Muscle layer of colon (tissue), 2 donors: Measurements from ENCODE around the gene MKNK1.
A peak's percentile ranks its signal among the peaks of the same experiment; 100 is the strongest.

ENCODE experiments used
- H3K27ac ChIP-seq: one replicate; pipeline ENCODE4 v1.7.0; 2013; ENCODE audit warnings: low read depth, mild to moderate bottlenecking, low read length, moderate library complexity
- H3K27me3 ChIP-seq, 2 donors: one replicate each; pipeline ENCODE4 v1.7.0; 2013; ENCODE audit warnings: low read length in 2 of 2, mild to moderate bottlenecking in 2 of 2; ENCODE audit not compliant: insufficient read depth in 2 of 2, control insufficient read depth in 1 of 2
- H3K36me3 ChIP-seq: one replicate; pipeline ENCODE4 v1.7.0; 2013; ENCODE audit warnings: mild to moderate bottlenecking, low read length; ENCODE audit not compliant: insufficient read depth
- H3K4me1 ChIP-seq: one replicate; pipeline ENCODE4 v1.7.0; 2013; ENCODE audit warnings: mild to moderate bottlenecking, low read length; ENCODE audit not compliant: insufficient read depth
- H3K4me3 ChIP-seq, 2 donors: one replicate each; pipeline ENCODE4 v1.7.0; 2013; ENCODE audit warnings: low read length in 2 of 2, low read depth in 1 of 2, mild to moderate bottlenecking in 1 of 2, moderate library complexity in 1 of 2
- H3K9ac ChIP-seq: one replicate; pipeline ENCODE4 v1.7.0; 2013; ENCODE audit warnings: low read length
- H3K9me3 ChIP-seq: one replicate; pipeline ENCODE4 v1.7.0; 2013; ENCODE audit warnings: mild to moderate bottlenecking, low read length
- donor health status: abdominal sarcoma.
- donor health status: Adenocarcinoma of cecum.

The MKNK1 gene

DNA sequence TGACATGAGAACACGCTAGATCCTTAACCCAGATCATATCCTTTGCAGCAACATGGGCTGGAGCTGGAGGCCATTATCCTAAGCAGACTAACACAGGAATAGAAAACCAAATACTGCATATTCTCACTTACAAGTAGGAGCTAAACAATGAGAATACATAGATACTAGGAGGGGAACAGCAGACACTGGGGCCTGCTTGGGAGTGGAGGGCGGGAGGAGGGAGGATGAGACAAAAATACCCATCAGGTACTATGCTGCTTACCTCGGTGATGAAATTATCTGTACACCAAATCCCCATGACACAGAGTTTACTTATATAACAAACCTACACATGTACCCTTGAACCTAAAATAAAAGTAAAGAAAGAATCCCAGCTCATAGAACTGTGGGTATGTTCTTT lies 13.8 kb upstream of the MKNK1 start:
- no peaks in the 10 kb centered on the region for H3K36me3 ChIP-seq
- no peaks in the 10 kb centered on the region for H3K9me3 ChIP-seq
- no peaks in the 10 kb centered on the region for H3K27me3 ChIP-seq
- H3K27ac ChIP-seq: peak overlapping the region; percentile 1
- H3K4me3 ChIP-seq: no peak overlapping the region
- no peak overlapping the region for H3K9ac ChIP-seq
- H3K4me1 ChIP-seq: peaks cover 40% of the 10 kb centered on the region

DNA sequence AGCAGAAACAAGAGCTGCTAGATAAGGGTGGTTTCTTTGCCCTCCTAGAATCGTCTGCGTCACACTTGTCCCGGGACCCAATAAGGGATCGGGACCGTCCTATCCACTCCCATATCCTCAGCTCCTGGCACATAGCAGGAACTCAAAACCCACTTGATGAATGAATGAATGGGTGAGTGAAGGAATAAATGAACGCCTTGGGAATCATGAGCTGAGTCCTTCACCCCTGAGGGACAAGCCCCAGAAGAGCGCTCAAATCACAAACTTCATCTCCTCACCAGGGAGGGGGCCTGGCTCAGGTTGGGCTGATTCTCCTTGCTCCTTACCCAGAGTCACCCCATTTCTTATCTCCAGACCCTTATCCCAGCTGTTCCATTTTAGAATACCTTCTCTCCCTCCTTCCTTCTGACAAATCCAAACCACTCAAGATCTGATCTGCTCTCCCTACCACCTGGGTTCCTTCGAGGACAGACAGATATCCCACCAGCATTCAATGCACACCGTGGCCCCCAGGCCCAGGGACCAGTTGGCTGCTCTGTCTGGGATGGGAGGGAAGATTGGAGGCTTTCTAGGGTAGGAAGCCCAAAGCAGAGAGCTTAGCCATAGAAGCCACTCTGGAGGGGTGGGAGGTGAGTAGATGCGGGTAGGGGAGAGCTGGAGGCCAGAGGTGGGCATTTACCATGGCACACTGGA lies 13.2 kb upstream of the MKNK1 start:
- Histone ChIP-seq H3K9ac (peak overlapping the region; percentile 96), H3K9me3 (no peaks in the 10 kb centered on the region), H3K36me3 (no peaks in the 10 kb centered on the region), H3K4me3 (peak overlapping the region; percentile 86 to 93), H3K27ac (peak overlapping the region; percentile 95), H3K27me3 (no peaks in the 10 kb centered on the region), H3K4me1 (peaks cover 43% of the 10 kb centered on the region)

- Histone ChIP-seq H3K27me3 (no peaks in the 10 kb centered on the region), H3K27ac (peak within 1 kb of the TSS; percentile 95), H3K36me3 (no peaks in the 10 kb centered on the region), H3K4me3 (peak within 1 kb of the TSS; percentile 86 to 93), H3K9ac (peak within 1 kb of the TSS; percentile 96), H3K4me1 (peaks cover 51% of the 10 kb centered on the region), H3K9me3 (no peaks in the 10 kb centered on the region)
These were observed 12.4 kb upstream of the MKNK1 start, which contains the start of gene MOB3C for GRCh38 chr1:46616277-46617107. TSS of gene MOB3C (minus strand) at chr1:46616811. CDS start at chr1:46613321, 3,490 bp downstream.

- Histone ChIP-seq H3K27me3 (no peaks in the 10 kb centered on the region), H3K4me3 (peak overlapping the region; percentile 86 to 93), H3K9me3 (no peaks in the 10 kb centered on the region), H3K9ac (peak overlapping the region; percentile 96), H3K36me3 (peaks cover 6% of the 10 kb centered on the region), H3K27ac (peak overlapping the region; percentile 95), H3K4me1 (peaks cover 59% of the 10 kb centered on the region)
These were observed 11.7 kb upstream of the MKNK1 start for GRCh38 chr1:46615735-46616134.

DNA sequence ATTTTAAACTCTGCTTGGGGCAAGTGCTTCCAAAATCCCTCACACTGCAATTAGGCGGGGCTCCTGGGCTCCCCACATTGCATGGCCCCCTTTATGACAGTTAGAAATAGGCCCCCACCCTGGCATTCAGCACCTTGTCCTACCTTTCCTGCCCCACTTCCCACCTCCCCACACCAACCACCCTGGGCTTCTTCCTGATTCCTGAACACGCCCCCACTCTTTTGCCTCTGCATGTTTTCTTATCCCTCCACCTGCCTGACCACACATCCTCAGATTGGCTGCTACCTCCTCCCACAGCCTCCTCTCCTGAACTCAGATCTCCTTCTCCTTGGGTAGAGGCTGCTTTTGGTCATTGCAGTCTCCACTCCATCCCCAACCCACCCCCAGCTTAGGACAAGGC lies 11.0 kb upstream of the MKNK1 start:
- Histone ChIP-seq H3K27me3 (no peaks in the 10 kb centered on the region), H3K27ac (peak overlapping the region; percentile 95), H3K4me1 (peaks cover 59% of the 10 kb centered on the region), H3K4me3 (peak overlapping the region; percentile 86 to 93), H3K9me3 (no peaks in the 10 kb centered on the region), H3K36me3 (peaks cover 9% of the 10 kb centered on the region), H3K9ac (no peak overlapping the region)

DNA sequence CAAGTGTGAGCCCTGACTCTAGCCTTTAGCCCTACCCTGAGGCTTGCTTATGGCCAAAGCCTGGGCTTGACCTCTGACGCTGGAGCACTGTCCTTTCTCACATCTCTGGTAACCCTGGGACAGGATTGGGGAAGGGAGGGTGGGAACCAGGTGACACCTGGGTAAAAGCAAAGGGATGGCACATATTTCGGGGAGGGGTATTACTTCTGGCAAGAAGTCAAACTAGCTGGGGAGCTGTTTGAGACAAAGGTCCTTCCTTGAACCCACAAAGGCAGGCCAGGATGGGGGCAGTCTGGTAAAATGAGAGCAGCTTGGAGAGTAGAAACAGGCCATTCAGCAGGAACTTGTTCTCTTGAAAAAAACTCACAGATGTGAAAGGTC lies 10.5 kb upstream of the MKNK1 start:
- Histone ChIP-seq H3K27ac (peak overlapping the region; percentile 82), H3K4me1 (peaks cover 59% of the 10 kb centered on the region), H3K9ac (peak overlapping the region; percentile 41), H3K9me3 (no peaks in the 10 kb centered on the region), H3K27me3 (no peaks in the 10 kb centered on the region), H3K4me3 (peak overlapping the region in 1 of 2 donors; percentile 55), H3K36me3 (peaks cover 14% of the 10 kb centered on the region)

GRCh38 chr1:46613661-46614603 lies 9.9 kb upstream of the MKNK1 start:
- Histone ChIP-seq H3K4me3 (peak overlapping the region in 1 of 2 donors; percentile 55), H3K36me3 (peaks cover 19% of the 10 kb centered on the region), H3K27me3 (no peaks in the 10 kb centered on the region), H3K4me1 (peaks cover 59% of the 10 kb centered on the region), H3K9me3 (no peaks in the 10 kb centered on the region), H3K9ac (peak overlapping the region; percentile 41), H3K27ac (peak overlapping the region; percentile 82)

- H3K27ac ChIP-seq: peak overlapping the region; percentile 82
- peaks cover 59% of the 10 kb centered on the region for H3K4me1 ChIP-seq
- no peaks in the 10 kb centered on the region for H3K27me3 ChIP-seq
- no peaks in the 10 kb centered on the region for H3K9me3 ChIP-seq
- H3K9ac ChIP-seq: peak overlapping the region; percentile 41
- H3K4me3 ChIP-seq: peak overlapping the region in 1 of 2 donors; percentile 55
- H3K36me3 ChIP-seq: peaks cover 28% of the 10 kb centered on the region
These were observed 9.0 kb upstream of the MKNK1 start for GRCh38 chr1:46612937-46613660.

GRCh38 chr1:46611691-46612221 lies 7.7 kb upstream of the MKNK1 start:
- Histone ChIP-seq H3K4me1 (peaks cover 51% of the 10 kb centered on the region), H3K27ac (no peak overlapping the region), H3K9ac (no peak overlapping the region), H3K36me3 (peaks cover 32% of the 10 kb centered on the region), H3K4me3 (no peak overlapping the region), H3K27me3 (no peaks in the 10 kb centered on the region), H3K9me3 (no peaks in the 10 kb centered on the region)

DNA sequence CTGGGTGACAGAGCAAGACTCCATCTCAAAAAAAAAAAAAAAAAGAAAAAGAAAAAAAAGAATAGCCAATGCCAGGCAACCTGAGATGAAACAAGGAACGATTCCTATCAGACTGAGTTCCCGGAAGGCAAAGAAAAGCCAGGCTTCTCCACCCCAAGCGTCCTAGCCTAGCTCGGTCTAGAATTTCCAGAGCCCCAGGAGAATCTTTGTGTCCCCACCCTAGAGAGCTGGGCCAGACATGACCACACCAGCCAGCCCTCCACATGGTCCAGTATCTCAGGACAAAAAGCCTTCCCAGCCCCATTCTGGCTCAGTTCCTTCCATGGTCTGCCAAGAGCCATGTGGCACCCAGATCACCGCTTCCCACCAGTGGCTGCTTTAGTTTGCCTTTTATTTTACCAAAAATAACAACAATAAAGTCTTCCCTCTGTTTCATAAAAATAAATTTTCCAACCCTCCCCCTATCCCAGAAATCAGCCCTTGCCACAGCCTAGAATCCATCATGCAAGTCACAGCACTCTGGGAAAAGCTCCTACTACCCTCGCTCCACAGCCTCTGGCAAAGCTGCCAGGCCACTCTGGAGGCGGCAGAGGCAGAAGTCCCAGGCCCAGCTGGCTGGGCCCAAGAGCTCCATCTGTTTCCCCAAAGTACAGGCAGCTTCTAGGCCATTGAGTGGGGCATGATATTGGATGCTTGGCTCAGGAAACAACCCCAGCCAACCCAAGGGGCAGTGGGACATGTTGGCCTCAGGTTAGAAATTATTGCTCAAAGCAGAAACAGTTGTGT lies 3.5 kb upstream of the MKNK1 start:
- H3K9me3 ChIP-seq: no peaks in the 10 kb centered on the region
- H3K4me1 ChIP-seq: peaks cover 36% of the 10 kb centered on the region
- no peak overlapping the region for H3K4me3 ChIP-seq
- H3K27ac ChIP-seq: no peak overlapping the region
- H3K36me3 ChIP-seq: peaks cover 32% of the 10 kb centered on the region
- H3K9ac ChIP-seq: no peak overlapping the region
- no peaks in the 10 kb centered on the region for H3K27me3 ChIP-seq
